Effector CD4-positive, alpha-beta T cell (primary cell): ENCODE results near the gene PRSS22.

Experiments
- DNase-seq: peaks from one replicate; pipeline ENCODE4 v3.0.0-alpha.2; 2020

Gene PRSS22

DNA sequence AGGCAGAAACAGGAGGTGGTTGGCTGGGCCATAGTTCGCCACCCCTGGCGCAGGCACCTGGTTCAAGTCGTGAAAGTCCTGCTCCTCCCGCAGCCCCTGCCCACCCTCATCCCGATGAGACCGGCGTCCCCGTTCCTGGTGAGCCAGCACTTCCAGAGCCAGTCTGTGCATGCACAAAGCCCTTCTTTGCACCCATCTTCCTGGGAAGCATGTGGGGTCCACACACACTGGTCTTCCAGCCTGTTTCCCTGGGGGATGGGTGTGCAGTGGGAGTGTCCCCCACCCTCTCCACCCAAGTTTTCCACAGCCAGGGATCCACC is 29.5 kb downstream of the PRSS22 start:
- no peak for DNase-seq

DNA sequence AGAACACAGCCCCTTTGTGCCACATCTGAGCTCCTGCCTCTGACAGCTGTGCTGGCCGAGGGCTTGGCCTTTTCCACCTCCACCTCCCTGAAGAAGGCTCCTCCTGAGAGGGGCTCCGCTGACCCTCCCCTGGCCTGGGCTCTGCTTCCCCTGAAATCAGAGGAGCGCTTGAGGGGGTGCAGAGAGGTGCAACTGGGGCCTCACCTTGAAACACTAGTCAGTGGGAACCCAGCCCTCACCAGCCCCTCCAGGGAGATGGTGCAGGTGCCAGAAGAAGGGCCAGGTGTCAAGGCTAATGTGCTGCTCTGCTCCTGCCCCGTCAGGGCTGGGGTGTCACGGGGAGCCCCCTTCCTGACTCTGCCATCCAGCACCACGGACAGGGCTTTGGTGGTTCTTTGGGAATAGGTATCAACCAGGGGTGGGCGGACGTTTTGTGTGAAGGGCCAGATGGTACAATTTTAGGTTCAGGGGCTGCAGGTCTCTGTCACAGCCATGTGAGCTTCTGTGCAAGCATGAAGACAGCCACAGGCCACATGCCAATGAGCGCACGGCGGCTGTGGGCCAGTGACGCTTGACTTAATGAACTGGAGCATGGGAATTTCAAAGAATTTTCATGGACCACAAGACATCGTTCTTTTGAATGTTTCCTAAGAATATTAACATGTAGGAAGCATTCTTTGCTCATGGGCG is 30.0 kb downstream of the PRSS22 start:
- DNase-seq: no peak

DNA sequence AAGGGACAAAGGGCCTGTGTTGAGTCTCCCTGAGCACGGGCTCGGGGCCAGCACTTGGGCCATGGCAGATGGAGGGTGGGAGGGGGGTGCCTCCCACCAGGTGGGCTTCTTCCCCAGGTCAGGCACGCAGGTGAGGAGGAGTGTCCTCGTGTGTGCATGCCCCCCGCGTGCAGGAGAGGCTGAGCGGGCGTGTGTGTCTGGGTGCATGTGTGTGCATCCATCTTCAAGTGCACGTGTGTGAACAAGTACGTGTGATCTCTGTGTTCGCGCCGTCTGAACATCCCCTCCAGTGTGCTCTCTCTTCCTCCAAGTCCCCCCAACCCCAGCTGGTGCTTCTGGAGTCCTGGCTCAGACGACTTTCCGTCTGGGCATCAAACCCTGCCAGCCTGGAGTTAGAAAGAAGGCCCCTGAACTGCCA is 30.6 kb downstream of the PRSS22 start:
- DNase-seq: no peak

DNA sequence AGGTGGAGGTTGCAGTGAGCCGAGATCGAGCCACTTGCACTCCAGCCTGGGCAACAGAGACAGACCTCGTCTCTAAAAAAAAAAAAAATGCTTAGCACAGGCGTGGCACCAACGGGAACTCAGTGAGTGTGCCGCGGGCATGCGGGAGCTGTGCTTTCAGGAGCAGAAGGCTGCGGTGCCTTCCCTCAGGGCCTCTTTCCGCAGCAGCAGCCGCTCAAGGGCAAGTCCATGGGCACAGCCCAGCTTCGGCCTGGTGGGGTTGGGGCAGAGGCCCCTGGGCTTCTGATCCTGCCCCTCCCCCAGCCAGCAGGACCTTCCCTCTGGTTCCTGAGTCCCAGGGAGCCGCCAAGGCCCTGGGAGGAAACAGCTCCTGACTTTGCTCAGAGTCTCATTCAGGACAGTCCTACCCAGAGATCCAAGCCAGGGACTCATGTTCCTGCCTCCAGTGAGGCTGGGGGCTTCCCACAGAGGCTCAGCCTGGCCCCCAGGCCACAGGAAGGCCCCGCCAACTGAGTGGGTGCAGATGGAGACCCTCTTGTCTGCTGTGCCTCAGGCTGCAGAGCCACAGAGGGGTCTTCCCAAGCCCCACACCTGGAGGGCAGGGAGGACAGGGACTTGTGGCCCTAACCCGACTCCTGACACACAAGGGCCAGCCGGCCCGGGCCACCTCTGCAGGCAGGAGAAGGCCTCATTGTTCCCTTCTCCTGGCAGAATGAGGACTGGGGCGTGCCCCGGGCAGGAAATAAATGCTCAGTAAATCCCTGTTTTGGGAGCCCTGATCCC is 31.2 kb downstream of the PRSS22 start:
- DNase-seq: no peak

DNA sequence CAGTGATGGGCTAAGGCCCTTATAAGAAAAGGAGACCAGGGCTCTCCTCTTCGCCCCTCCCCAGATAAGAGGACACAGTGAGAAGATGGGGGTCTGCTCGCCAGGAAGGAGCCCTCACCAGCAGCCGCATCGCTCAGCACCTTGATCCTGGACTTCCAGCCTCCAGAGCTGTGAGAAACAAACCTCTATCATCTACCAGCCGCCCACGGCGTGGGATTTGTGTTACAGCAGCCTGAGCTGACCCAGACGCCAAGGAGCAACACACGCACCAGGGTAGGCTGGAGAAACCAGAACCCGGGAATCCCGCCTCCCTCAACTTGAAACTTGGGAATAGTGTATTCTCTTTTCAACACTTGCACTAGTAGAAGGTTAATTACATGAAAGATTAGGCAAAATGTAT is 32.1 kb downstream of the PRSS22 start:
- DNase-seq: no peak

DNA sequence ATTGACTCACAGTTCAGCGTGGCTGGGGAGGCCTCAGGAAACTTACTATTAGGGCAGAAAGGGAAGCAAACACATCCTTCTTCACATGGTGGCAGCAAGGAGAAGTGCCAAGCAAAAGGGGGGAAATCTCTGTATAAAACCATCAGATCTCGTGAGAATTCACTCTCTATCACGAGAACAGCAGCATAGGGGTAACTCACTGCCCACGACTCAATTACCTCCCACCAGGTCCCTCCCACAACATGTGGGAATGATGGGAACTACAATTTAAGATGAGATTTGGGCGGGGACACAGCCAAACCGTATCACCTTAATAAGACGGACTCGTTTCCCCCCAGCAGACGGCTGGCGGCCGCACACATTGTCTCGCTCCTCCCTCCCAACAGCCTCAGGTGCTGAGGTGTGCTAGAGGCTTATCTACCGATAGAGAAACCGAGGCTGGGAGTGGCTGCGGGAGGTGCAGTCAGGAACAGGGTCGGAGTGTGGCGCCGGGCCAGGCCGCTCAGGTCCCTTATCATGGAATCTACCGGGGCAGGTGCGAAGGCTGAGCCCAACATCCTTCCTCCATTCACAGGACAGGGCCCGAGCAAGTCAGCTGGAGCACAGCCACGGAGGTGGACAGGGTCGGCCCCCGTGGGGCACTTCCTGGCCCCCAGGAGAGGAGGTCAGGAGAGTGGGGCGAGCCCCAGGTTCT is 32.8 kb downstream of the PRSS22 start:
- DNase-seq: no peak

DNA sequence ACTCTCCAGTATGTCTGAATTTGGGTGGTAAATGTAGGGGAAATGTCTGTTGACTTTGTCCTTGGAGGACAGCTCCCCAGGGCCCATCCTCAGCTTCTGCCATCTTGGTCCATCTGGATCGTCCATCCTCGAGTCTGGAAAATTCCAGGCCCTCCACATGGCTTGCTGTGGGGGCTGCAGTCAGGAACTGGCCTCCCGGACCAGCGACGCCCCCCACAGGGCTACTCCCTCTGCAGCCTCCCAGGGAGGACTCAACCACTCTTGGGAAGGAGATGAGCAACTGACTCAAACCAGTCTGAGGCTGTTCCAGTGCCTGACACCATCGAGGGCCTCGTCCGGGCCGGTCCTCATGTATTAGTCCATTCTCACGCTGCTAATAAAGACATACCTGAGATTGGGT is 33.3 kb downstream of the PRSS22 start:
- DNase-seq: no peak

DNA sequence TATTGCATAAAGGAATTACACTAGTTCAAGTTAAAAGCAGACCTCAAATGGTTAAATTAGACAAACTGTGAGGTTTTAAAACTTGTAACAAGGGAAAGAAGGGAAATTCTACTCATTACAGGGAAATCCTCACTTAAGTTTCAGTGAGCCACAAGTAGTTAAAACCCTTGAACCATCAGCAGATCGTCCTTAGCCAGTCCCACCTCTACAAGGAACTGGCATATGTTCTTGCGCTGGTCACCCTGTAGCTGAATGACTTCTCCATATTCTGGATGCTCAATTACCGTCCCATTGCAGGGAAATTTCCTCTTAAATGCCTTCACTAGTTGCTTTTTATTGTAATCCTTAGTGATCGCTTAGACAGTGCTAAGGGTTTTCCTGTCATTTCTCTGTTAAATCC is 35.5 kb downstream of the PRSS22 start:
- DNase-seq: no peak

DNA sequence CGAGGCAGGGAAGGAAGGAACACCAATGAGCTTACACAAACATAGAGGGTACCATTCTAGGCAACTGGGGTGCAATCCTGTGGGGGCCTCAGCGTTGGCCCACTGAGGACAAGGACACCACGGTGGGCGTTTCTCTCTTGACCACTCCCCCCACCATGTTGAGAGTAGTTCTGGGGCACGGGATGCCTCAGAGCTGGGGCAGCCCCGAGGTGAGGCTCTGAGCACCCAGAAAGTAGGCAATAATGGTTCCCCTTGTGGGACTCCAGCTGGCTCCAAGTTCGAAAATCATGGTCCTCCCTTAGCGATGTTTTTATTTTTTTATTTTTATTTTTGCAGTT is 35.8 kb downstream of the PRSS22 start:
- DNase-seq: no peak

DNA sequence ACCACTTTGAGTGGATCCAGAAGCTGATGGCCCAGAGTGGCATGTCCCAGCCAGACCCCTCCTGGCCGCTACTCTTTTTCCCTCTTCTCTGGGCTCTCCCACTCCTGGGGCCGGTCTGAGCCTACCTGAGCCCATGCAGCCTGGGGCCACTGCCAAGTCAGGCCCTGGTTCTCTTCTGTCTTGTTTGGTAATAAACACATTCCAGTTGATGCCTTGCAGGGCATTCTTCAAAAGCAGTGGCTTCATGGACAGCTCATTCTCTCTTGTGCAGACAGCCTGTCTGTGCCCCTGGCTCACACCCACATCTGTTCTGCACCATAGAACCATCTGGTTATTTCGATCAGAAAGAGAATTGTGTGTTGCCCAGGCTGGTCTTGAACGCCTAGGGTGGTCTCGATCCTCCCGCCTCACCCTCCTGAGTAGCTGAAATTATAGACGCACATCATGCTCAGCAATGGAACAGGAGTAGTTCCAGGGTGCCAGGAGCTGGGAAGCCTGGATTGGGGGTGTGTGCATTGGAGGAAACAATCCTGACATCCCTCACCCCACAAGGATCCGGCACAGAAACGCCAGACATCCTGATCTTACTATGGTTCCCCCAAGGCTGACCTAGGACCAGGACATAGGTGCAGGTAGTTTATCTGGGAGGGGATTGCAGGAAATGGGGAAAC is 36.3 kb downstream of the PRSS22 start:
- no peak for DNase-seq

DNA sequence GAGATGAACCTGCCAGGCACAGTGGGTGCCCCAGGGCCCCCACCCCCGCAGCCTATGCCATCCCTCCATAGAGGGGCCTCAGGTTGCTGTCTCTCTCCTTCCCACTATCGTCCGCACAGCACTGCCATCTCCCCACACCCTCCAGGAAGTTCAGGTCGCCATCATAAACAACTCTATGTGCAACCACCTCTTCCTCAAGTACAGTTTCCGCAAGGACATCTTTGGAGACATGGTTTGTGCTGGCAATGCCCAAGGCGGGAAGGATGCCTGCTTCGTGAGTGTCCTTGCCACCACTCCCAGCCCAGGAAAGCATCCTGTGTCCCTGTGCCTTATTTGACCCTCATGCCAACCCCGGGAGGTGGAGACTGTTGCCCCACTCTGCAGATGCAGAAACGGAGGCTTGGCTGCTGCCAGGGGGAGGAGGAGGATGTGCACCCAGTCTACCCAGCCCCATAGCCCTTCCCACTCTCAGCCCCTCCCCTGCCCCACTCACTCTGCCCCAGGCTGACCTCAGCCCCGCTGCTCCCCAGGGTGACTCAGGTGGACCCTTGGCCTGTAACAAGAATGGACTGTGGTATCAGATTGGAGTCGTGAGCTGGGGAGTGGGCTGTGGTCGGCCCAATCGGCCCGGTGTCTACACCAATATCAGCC is 37.0 kb downstream of the PRSS22 start:
- no peak for DNase-seq

DNA sequence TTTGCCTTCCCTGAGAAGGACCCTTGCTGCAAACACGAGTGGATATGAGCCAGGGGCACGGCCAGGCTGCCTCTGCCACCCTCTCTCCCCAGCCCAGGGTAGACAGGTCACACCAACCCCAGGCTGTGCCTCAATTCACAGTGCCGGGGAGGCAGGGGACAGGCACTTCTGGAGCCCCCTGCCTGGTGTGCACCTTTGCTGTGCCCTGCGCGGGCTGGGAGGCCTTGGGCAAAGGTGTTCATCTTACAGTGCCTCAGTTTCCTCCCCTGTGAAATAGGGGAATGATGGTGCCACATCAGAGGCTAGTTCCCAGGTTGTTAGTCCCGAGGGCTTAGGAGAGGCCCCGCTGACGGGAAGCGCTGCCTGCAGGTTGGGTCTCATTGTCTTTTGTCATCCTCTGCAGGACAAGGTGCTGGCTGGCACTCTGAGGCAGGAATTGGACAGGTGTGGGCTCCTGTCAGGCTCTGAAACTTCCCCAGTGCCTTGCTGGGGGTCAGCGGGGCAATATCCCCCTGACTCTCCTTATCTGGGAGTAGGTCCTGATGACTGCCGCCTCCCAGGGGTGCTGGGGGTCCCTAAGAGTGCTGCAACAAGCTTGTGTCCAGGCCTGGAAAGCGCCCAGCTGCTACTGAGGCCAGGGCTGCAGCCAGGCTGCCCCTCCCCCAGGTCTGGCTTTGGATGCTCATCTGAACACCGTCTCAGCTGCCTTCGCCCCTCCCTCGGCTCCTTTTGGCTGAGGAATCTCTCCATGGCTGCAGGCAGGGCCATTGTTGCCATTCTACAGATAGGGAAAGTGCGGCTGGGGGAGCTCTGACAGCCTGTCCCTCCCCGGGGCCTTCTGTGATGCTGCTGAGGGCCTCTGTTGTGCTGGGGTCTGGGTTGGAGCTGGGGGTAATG is 37.8 kb downstream of the PRSS22 start:
- DNase-seq: no peak

DNA sequence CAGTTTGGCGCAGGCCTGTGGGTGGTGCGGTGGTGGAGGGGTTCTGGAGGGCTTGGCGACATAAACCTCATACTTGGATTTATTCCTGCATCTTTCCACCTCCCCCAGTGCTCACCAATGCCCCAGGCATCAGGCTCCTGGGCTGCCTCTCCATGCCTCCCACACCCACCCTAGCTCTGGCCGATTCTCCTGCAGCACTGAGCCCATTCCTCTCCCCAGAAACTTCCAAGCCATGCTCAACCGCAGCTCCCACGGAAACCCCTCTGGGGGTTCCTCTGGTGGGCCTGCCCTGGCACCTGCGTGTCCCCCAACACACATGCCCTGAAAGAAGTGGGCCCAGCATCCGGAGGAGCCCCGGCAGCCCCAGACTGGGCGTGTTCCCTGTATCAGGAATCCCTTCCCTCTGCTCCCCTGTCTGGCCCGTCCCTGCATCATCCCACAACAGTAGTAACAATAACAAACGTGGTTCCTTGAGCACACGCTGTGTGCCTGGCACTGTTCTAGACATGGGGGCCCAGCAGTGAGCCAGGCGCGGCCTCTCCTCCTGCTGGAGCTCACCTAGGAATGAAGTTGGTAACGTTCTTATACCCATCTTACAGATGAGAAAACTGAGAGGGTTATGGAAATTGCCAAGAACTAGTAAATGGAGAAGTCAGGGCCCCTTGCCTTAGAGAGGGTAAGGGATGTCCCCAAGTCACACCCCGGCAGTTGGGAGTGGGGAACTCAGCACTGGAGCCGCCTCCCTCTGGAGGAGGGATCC is 38.6 kb downstream of the PRSS22 start:
- no peak for DNase-seq

DNA sequence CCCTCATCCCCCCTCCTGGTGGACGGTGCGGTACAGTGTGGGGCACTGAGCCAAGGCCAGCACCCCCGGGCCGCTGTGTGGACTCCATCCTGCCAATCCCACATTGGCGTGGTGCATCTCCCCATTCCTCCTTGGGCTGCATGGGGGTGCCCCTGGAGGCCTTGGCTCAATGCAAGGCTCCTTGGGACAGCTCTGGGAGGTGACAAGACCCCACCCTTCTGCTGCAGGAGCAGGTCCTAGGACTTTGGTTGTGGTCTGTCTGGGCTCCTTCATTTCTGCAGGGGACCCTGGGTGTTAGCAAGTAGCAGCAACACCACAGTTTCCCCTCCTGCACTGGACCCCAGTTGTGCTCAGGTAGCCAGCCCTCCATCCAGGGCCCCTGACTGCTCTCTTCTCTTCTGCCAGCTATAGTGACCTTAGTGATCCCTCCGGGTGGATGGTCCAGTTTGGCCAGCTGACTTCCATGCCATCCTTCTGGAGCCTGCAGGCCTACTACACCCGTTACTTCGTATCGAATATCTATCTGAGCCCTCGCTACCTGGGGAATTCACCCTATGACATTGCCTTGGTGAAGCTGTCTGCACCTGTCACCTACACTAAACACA is 39.6 kb downstream of the PRSS22 start:
- no peak for DNase-seq

DNA sequence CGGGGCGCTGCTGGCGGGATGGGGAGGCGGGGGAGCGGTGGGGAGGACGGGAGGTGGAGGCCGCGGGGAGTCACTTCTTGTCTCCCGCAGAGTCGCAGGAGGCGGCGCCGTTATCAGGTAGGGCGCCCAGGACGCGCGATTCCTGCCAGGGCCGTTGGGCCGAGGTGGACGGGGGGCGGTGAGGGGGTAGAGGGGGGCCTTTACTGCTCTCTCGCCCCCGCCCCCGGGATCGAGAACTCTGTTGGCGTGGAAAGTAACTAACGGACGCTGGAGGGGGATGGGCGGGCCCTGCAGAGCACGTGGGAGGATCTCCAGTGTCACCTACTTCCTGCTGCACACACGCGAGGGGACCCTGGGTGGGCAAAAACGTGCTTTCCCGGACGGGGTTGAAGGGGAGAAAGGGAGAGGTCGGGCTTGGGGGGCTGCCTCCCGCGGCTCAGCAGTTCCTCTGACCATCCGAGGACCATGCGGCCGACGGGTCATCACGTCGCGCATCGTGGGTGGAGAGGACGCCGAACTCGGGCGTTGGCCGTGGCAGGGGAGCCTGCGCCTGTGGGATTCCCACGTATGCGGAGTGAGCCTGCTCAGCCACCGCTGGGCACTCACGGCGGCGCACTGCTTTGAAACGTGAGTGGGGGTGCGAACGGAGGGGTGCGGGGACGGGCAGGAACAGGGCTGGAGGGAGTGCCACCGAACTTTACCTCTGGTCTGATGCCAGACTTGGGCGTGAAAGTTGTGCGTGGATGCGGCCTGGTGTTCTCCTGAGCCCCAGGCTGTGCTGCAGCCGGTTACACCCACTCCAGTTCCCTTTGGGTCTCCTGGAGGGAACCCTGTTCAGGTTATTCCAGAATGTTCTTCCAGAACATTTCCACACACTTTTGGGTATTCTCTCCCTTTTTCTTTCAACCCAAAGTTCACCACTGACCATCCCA is 40.4 kb downstream of the PRSS22 start:
- DNase-seq: no peak

DNA sequence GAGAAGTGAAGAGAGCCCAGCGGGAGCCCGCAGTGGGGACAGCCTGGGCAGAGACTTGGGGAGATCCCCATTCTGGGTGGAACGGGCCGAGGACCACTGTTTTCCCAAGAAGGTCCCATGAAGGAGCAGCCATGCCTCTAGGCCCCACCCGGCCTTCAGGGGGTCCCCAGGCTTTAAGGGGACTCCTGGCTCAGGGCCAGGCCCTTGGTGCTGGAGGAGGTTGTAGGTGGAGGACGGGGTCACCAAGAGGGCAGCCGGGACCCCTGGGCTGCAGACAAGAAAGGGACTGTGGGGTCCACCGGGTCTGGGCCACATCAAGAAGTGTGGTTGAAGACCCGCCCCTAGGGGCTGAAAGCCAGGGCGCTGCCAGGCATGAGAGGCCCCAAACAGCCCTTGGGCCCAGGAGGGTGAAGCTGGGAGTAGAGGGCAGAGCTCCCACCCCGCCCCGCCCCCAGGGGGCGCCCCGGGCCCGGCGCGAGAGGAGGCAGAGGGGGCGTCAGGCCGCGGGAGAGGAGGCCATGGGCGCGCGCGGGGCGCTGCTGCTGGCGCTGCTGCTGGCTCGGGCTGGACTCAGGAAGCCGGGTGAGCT is 41.1 kb downstream of the PRSS22 start, which contains the start of gene PRSS21:
TSS of gene PRSS21 (plus strand) at position 487 of the 589 bp plus-strand sequence. CDS start at position 519, 32 bp downstream.
- DNase-seq: no peak

DNA sequence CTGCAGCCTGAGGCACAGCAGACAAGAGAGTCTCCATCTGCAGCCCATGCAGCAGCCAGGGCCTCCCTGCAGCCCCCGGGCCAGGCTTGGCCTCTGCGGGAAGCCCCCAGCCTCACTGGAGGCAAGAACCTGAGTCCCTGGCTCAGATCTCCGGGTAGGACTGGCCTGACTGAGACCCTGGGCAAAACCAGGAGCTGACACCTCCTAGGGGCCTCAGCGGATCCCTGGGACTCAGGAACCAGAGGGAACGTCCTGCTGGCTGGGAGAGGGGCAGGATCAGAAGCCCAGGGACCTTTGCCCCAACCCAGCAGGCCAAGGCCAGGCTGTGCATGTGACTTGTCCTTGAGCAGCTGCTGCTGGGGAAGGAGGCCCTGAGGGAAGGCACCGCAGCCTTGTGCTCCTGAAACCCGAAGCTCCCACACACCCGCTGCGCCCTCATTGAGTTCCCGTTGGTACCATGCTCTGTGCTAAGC is 42.6 kb downstream of the PRSS22 start:
- DNase-seq: no peak

DNA sequence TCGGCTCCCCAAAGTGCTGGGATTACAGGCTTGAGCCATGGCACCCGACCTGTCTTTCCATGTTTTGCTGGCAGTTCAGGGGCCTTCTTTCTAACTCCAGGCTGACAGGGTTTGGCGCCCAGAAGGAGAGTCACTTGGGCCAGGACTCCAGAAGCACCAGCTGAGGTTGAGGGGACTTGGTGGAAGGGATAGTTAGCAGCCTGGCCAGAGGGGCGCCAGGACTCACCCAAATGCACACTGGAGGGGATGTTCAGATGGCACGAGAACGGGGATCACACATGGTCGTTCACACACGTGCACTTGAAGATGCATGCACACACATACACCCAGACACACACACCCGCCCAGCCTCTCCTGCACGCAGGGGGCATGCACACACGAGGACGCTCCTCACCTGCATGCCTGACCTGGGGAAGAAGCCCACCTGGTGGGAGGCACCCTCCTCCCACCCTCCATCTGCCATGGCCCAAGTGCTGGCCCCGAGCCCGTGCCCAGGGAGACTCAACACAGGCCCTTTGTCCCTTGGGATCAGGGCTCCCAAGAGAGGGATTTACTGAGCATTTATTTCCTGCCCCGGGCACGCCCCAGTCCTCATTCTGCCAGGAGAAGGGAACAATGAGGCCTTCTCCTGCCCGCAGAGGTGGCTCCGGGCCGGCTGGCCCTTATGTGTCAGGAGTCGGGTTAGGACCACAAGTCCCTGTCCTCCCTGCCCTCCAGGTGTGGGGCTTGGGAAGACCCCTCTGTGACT is 43.2 kb downstream of the PRSS22 start:
- no peak for DNase-seq
